GM21515 (cell line): ENCODE results near the gene SSH2.

Experiments used
- ATAC-seq: cut with Tn5 transposase; IDR thresholded peaks from one replicate; pipeline ENCODE4 v1.9.1; 2021; ENCODE audit not compliant: unreplicated experiment

SSH2 gene

GRCh38 chr17:29594519-29595090 is 335.4 kb downstream of the SSH2 start:
- no peak for ATAC-seq

GRCh38 chr17:29593591-29594518 is 336.2 kb downstream of the SSH2 start:
- no peak for ATAC-seq

- no peak for ATAC-seq
Measured at GRCh38 chr17:29592850-29593551, 337.0 kb downstream of the SSH2 start, which contains the start of gene ANKRD13B. ANKRD13B (plus strand) TSS chr17:29593132; CDS start chr17:29593622, 490 bp downstream.

GRCh38 chr17:29591737-29592608 is 338.1 kb downstream of the SSH2 start:
- ATAC-seq: no peak

- ATAC-seq: no peak
Measured at GRCh38 chr17:29591146-29591736, 338.8 kb downstream of the SSH2 start.

GRCh38 chr17:29590411-29591145 is 339.4 kb downstream of the SSH2 start:
- no peak for ATAC-seq

GRCh38 chr17:29589524-29590410 is 340.3 kb downstream of the SSH2 start, which contains the start of gene GIT1:
GIT1 (minus strand) TSS chr17:29589648; CDS start chr17:29589378, 270 bp downstream.
- ATAC-seq: peak; percentile 47

- peak; percentile 2 for ATAC-seq
Measured at GRCh38 chr17:29588562-29589411, 341.2 kb downstream of the SSH2 start.

GRCh38 chr17:29588017-29588561 is 341.9 kb downstream of the SSH2 start:
- ATAC-seq: no peak

- ATAC-seq: no peak
Measured at GRCh38 chr17:29587591-29587990, 342.4 kb downstream of the SSH2 start.

- ATAC-seq: no peak
Measured at GRCh38 chr17:29586676-29587469, 343.2 kb downstream of the SSH2 start.

- no peak for ATAC-seq
Measured at GRCh38 chr17:29585080-29585751, 344.8 kb downstream of the SSH2 start.

GRCh38 chr17:29584452-29585079 is 345.5 kb downstream of the SSH2 start:
- no peak for ATAC-seq

- ATAC-seq: no peak
Measured at GRCh38 chr17:29583324-29584248, 346.4 kb downstream of the SSH2 start.
